IPS-18c (cell line): ENCODE data around the gene CCDC127.
"Not testable (repeated sequence)": the region's sequence is repeated elsewhere in the genome, so short reads cannot be mapped to it uniquely, and the experiment has no call there.

Source experiments
- H3K4me3 ChIP-seq: 2 replicates; pipeline ENCODE4 v1.7.0; 2013; ENCODE audit warnings: low read depth, mild to moderate bottlenecking, low read length, moderate library complexity; ENCODE audit not compliant: insufficient read depth
- H3K9me3 ChIP-seq: one replicate; pipeline ENCODE4 v1.6.1; 2013; ENCODE audit warnings: mild to moderate bottlenecking, low read length, moderate library complexity; ENCODE audit not compliant: control insufficient read depth, insufficient read depth

Gene CCDC127

GRCh38 chr5:208449-209114, 9.4 kb downstream of the CCDC127 start:
- no peaks in the 10 kb centered on the region for H3K9me3 ChIP-seq
- H3K4me3 ChIP-seq = no peak overlapping the region

- no peak overlapping the region for H3K4me3 ChIP-seq
Observed at GRCh38 chr5:207599-207998, 10.4 kb downstream of the CCDC127 start.

DNA sequence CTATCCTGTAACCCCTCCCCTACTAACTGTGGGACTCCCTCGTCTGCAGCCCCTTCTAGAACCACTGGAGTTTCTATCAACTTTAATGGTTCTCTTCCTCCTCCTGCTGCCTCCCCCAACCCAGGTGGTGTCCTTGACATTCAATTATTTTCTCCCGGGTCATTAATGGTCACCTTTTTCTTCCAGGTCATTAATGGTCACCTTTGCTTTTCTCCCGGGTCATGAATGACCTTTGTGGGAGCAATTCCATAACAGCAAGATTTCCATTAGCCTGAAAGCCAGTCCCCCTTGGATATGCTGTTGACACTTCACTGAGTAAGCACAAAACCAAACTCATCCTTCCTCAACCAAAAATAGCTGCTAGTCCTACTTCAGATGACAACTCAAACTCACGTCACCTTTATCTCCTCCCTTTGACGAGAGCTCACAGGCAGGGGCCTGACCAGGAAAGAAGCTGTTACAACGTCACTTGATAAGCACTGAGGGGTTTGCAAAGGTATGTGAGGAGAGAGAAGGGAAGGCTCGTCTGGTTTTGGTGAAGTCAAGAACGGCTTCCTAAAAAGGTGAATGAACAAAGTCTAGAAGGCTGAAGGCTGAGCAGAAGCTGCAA, 10.9 kb downstream of the CCDC127 start:
- H3K4me3 ChIP-seq = no peak overlapping the region
- no peaks in the 10 kb centered on the region for H3K9me3 ChIP-seq

More at GRCh38 chr5:207599-207998, 10.4 kb downstream of the CCDC127 start:
- H3K9me3 ChIP-seq = no peaks in the 10 kb centered on the region

DNA sequence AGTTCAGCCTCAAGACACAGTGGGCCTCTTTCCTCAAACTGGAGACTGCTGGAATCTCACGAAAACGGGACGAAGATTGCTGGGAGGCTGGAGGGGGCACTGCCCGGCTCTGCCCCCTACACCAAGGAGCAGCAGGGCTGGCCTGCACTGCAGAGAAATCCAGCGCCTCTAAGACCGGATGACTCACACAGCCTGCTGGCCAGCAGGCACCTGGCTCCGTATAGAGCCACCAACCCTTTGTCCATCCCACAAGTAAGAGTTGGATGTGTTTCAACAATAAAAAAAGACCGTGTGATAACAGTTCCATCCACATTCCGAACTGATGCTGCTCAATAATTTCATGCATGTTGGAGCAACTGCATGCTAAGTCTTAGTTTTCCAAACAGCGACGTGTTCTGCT, 11.5 kb downstream of the CCDC127 start:
- Histone ChIP-seq H3K9me3 (no peaks in the 10 kb centered on the region), H3K4me3 (no peak overlapping the region)

DNA sequence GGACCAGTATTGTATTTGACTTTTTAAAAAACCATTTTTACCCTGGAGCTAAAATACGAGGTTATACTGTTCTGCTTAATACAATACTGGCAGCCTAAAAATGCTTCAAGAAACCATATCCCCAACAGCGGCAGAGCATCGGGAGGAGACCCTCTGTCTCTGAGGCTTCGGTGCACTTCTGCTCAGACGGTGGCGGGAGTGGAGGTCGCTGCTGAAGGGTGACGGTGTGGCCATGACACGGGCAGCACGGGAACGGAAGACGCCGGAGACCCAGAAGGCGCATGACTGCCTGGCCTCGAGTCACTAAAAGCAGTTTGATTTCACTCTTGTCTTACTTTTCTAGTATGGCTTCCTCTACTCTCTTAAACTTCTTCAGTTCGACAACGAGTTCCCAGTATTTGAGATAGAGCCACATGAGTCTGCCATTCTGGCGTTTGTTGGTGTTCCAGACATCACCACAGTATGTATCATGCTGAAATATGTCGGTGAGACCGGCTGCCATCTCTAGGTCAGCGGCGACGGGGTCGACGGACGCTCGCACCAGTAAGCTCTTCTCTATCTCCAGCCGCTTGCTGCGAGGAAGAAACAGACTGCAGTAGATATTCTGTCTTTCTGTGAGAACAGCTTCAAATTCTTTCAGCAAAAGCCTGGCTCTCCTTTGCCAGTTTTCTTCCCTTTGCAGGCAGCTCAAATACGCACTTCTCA, 12.8 kb downstream of the CCDC127 start:
- Histone ChIP-seq H3K9me3 (no peaks in the 10 kb centered on the region), H3K4me3 (no peak overlapping the region)

- H3K4me3 ChIP-seq = no peak overlapping the region
- H3K9me3 ChIP-seq = no peaks in the 10 kb centered on the region
Observed at GRCh38 chr5:204462-204861, 13.5 kb downstream of the CCDC127 start.

- Histone ChIP-seq H3K4me3 (no peak overlapping the region), H3K9me3 (no peaks in the 10 kb centered on the region)
Observed at GRCh38 chr5:204001-204400, 14.0 kb downstream of the CCDC127 start.

DNA sequence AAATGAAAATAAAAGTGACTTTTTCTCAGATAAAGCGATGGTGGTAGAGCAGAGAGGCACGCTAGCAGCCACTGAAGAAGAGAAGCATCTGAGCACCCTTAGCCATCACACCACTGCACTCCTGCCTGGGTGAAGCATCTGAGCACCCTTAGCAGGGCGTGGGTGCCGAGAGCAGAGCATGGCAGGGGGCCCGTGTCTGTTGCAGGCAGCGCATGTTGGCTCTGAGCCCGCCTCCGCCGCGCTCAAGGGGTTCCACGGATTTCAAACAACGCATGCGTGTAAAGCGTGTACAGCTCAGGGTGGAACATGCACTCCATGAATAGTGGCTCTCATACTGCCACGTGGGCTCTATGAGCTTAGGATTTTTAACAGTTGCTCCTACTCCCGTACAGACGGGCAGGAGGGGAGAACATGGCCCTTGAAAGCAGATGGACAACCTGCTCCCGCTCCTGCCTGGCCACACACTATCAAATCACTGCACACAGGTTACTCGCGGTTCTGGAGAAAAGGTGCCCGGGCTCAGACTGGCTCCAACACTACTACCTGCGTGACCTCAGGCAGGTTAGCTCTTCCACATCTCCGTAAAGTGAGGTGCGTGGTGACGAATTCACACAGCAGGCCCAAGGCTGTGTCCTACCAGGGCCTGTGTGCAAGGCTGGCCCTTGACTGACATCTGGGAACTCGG, 14.6 kb downstream of the CCDC127 start:
- Histone ChIP-seq H3K4me3 (no peak overlapping the region), H3K9me3 (no peaks in the 10 kb centered on the region)

GRCh38 chr5:201672-202071, 16.3 kb downstream of the CCDC127 start:
- H3K4me3 ChIP-seq = no peak overlapping the region
- no peaks in the 10 kb centered on the region for H3K9me3 ChIP-seq

- H3K9me3 ChIP-seq = no peaks in the 10 kb centered on the region
- H3K4me3 ChIP-seq = no peak overlapping the region
Observed at GRCh38 chr5:200985-201384, 17.0 kb downstream of the CCDC127 start.

- no peak overlapping the region for H3K4me3 ChIP-seq
- H3K9me3 ChIP-seq = no peaks in the 10 kb centered on the region
Observed at GRCh38 chr5:199950-200645, 17.9 kb downstream of the CCDC127 start.

GRCh38 chr5:199197-199949, 18.6 kb downstream of the CCDC127 start:
- Histone ChIP-seq H3K9me3 (no peaks in the 10 kb centered on the region), H3K4me3 (no peak overlapping the region)

- Histone ChIP-seq H3K4me3 (no peak overlapping the region), H3K9me3 (no peaks in the 10 kb centered on the region)
Observed at GRCh38 chr5:198516-199196, 19.3 kb downstream of the CCDC127 start.

GRCh38 chr5:197892-198489, 20.0 kb downstream of the CCDC127 start:
- H3K9me3 ChIP-seq = no peaks in the 10 kb centered on the region
- H3K4me3 ChIP-seq = no peak overlapping the region

DNA sequence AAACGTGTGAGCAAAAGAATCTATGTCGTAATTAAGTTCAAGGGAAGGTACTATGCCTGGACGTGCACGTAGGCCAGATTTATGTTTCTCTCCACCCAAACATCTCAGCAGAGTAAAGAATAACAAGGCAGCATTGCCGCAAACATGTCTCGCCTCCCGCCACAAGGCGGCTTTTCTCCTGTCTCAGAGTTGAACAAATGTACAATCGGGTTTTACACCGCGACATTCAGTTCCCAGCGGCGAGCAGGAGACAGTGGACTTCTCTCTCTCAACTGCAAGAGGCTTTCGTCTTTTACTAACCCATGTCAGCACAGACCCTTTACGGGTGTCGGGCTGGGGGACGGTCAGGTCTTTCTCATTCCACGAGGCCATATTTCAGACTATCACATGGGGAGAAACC, 20.9 kb downstream of the CCDC127 start:
- H3K4me3 ChIP-seq = not testable (repeated sequence)

GRCh38 chr5:196350-196749, 21.6 kb downstream of the CCDC127 start:
- no peak overlapping the region for H3K4me3 ChIP-seq
- no peaks in the 10 kb centered on the region for H3K9me3 ChIP-seq

More for the DNA sequence above, 20.9 kb downstream of the CCDC127 start:
- H3K9me3 ChIP-seq = not testable (repeated sequence)
